GM12801 (cell line): ENCODE results near the gene PLCH2.

ENCODE experiments used
- TF ChIP-seq, protein P1 (sequence below): IDR thresholded peaks from one replicate; pipeline ENCODE4 v1.5.1; 2011; ENCODE audit warnings: control low read depth; ENCODE audit not compliant: insufficient read length; ENCODE audit errors: extremely low read depth

PLCH2 gene

DNA sequence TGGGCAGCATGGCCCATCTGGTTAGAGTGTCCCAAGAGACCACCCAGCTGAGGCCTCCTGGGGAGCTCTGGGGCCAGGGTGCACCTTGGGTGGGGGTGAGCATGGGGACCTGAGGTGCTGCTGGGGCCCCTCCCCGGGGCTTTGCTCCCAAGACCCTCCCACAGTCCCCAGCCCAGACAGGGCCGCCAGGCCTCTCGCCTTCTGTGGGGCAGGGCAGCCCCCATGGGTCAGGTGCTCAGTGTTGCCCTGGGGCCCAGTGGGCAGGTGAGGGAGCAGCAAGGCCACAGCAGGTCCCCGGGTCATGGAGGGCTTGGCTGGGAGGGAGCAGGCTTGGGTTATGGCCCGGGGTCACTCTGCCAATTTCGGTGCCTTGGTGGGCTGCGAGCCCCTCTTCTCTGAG is 39.2 kb upstream of the PLCH2 start:
- TF ChIP-seq, protein P1, sequence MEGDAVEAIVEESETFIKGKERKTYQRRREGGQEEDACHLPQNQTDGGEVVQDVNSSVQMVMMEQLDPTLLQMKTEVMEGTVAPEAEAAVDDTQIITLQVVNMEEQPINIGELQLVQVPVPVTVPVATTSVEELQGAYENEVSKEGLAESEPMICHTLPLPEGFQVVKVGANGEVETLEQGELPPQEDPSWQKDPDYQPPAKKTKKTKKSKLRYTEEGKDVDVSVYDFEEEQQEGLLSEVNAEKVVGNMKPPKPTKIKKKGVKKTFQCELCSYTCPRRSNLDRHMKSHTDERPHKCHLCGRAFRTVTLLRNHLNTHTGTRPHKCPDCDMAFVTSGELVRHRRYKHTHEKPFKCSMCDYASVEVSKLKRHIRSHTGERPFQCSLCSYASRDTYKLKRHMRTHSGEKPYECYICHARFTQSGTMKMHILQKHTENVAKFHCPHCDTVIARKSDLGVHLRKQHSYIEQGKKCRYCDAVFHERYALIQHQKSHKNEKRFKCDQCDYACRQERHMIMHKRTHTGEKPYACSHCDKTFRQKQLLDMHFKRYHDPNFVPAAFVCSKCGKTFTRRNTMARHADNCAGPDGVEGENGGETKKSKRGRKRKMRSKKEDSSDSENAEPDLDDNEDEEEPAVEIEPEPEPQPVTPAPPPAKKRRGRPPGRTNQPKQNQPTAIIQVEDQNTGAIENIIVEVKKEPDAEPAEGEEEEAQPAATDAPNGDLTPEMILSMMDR: no peak

GRCh38 chr1:2437617-2438016 is 38.5 kb upstream of the PLCH2 start:
- TF ChIP-seq, protein P1: no peak

DNA sequence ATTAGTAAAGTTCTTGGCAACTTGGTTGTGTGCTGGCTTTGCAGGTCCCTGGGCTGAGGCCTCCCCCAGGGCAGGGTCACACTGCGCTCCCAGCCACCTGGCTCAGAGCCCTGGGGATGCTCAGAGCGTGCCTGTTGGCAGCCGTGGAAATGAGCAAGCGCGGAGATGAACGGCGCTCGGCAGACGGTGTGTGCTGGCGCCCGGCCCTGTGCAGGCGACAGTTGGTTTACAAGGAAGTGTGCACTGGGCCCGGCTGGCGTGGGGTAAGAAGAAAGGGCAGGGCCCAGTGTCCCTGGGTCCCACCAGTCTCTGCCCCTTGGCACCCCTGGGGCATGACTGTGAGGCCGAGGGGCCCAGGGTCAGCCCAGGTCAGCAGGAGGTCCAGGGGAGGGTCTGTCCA is 38.1 kb upstream of the PLCH2 start:
- TF ChIP-seq, protein P1: no peak

- TF ChIP-seq, protein P1: no peak
These were observed 37.4 kb upstream of the PLCH2 start for GRCh38 chr1:2438641-2439040.

DNA sequence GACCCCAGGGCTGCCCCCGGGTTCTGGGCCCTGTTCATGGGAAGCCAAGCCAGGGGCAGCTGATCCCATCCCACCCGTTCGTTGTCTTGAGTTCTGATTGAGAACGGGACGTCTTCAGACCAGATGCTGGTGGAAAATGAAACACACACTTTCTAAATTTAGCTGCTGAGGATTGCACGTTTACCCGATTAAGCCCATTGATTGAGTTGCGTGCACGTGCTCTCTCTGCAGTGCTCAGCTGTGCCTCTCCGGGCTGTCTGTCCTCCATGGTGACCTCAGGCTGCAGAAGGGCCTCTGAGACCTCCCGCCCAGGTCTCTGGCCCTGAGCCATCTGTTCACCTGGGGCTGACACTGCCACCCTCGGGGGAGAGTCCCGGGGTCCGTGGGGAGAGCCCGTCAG is 36.7 kb upstream of the PLCH2 start:
- TF ChIP-seq, protein P1: no peak

DNA sequence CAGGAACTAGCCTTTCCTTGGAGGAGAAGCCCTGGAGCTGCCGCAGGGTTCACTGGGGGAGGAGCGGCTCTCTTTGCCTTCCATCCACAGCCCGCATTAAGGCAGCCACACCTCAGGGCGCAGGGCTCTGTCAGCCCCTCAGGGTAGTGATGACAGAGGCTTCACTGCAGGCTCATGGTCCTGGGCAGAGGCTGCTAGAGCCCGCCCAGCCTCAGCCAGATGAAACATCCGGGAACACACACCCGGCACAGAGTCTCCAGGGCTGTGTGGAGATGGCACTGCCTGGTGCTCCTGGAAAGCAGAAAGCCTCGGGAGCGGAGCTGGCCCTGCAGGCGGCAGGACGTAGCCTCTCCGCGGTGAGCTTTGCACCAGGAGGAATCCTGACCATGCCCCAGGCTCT is 34.3 kb upstream of the PLCH2 start:
- TF ChIP-seq, protein P1: no peak

- TF ChIP-seq, protein P1: no peak
These were observed 33.4 kb upstream of the PLCH2 start for GRCh38 chr1:2442661-2443060.
